Activated CD8-positive, alpha-beta memory T cell treated with anti-CD3 and anti-CD28 coated beads, Interleukin-2, amount 50 U/mL, for 48 hours (primary cell): ENCODE results near the gene ABLIM2.

ENCODE experiments used
- DNase-seq: peaks from one replicate; pipeline ENCODE4 v3.0.0-alpha.2; 2020

Gene ABLIM2

DNA sequence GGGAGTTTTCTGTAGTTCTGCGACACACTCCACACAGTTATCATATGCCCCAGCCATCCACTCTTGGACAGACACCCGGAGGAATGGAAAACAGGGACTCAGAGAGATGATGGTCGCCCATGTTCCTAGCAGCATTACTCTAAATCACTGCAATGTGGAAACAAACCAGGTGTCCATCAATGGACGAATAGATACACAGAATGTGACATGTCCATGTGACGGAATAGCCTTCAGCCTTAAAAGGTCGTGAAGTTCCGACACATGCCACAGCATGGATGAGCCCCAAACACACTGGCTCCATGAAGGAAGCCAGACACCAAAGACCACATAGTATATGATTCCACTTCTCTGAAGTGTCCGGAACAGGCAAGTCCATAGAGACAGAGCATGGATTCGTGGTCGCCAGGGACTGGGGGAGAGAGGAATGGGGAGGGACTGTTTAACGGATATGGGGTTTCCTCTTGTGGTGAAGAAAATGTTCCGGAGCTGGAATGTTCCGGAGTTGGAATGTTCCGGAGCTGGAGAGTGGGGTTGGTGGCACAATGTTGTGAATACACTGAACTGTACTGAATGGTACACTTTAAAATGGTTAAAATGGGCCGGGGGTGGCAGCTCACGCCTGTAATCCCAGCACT, 190.2 kb downstream of the ABLIM2 start:
- no peak for DNase-seq

DNA sequence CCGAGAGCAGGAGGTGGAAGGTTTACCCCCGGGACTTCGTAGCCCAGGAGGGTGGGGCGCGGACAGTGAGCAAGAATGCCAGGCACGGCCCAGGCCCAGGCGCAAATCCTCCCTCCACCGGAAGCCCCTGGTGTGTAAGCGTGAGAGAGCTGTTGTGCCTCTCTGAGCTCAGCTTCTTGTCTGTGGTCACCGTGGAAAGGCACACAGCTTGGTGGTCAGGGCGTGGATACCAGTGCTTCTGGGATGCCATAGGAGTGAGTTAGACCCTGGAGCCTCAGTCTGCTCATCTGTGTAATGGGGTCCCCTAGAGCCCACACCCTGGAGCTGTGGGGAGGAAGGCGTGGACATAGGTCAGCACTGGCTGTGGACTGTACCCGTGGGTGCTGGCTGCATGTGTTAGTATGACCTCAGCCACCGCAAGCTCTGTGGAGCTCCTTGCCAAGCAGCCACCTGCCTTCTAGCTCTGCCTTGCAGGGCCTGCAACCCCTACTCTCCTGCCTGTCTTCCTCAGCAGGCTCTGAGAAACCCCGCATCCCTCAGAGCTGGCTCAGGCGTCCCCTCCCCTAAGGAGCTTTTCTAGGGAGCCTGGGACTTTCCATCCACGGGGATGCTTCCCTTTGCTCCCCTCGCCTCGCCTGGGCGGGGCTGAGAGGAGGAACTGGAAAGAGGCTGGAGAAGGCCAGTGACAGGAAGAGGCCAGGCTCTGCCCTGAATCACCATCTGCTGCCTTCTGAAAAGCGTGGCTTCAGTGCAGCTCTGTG, 190.9 kb downstream of the ABLIM2 start:
- no peak for DNase-seq

DNA sequence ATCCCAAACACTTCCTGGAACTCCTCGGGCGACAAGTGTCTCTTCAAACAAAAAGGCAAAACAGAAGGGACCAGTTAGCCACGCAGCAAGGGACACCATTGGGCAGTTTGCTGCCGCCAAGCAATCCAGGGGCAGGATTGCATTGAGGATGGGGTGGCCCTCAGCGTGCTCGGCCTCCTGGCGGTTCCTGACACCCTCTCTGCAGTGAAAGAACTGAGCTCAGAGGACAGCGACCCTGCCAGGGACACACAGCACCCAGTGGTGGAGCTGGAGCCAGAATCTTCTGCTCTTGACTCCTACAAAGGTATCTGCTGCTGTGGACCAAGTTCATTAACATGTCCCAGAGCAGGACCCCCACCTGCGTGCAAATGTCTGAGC, 191.6 kb downstream of the ABLIM2 start:
- DNase-seq = no peak

DNA sequence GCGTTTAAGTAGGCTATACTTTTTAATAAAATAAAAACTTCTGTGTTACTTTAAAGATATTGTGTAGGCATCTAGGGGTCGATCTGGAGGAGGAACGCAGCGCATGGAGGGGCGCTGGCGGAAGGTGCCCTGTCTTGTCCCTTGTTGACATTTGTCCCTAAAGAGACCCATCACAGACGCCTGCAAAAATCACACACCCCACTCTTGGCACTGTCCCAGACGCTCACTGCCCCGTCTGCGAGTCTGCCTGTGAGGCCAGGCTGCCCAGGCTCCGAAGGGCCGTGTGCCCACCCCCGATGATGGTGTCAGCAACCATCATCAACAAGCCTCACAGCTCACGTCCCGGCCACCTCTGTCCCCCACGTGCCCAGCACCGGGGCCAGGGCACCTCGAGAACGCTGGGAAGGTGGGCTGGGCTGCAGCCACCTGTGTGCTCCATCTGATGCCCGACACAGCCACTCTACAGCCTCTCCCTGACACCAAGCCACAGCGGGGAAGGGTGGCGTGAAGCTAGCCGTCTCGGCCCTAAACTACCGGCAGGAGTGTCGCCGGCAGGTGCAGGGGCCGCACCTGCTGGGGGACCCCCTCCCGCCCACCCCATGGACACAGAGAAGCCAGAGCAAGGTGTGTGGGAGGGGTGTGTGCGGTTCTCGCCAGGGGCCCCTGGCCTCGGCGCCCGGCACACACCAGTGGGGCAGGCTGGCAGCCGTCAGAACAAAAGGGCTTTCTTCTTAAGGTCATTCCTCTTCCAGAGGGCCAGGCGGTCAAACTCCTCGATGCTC, 192.1 kb downstream of the ABLIM2 start:
- no peak for DNase-seq

- no peak for DNase-seq
These were observed 193.5 kb downstream of the ABLIM2 start for GRCh38 chr4:7964890-7965662.

- DNase-seq = no peak
These were observed 194.2 kb downstream of the ABLIM2 start for GRCh38 chr4:7964459-7964858.

- DNase-seq = no peak
These were observed 194.9 kb downstream of the ABLIM2 start for GRCh38 chr4:7963691-7964090.

- no peak for DNase-seq
These were observed 195.8 kb downstream of the ABLIM2 start for GRCh38 chr4:7962609-7963508.

DNA sequence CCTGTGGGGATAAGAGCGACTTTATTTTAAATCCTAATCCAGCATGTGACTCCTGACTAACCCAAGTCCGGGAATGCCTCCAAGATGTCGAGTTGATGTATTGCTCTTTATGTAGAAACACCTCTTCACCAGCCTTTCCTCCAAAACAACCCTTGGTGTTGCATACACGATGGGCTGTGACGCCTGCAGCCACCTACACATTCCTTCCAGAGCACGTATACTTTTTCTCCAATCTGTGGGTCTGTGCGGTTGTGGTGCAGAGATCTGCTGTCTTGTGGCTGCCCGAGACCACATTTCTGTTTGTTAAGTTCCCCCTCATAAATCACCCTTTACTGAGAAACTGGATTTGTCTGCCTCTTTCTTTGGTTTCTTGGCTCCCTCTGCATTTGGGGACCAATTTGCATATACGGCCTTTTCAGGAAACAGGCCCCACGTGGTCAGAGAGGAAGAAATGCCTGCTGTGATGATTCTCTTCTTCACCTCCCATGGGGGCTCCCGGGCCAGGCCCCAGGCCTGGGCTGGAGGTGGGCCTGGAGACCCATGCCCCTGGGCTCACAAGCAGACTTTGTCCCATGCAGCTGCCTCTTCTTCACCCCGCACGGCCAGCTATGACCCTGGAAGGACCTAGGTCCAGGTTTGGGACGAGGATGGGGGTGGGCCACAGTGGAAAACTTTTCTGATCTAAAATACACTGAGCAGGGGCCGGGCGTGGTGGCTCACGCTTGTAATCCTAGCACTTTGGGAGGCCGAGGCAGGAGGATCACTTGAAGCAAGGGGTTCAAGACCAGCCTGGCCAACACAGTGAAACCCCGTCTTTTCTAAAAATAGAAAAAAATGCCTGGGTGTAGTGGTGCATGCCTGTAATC, 197.6 kb downstream of the ABLIM2 start:
- peak; percentile 87 for DNase-seq

DNA sequence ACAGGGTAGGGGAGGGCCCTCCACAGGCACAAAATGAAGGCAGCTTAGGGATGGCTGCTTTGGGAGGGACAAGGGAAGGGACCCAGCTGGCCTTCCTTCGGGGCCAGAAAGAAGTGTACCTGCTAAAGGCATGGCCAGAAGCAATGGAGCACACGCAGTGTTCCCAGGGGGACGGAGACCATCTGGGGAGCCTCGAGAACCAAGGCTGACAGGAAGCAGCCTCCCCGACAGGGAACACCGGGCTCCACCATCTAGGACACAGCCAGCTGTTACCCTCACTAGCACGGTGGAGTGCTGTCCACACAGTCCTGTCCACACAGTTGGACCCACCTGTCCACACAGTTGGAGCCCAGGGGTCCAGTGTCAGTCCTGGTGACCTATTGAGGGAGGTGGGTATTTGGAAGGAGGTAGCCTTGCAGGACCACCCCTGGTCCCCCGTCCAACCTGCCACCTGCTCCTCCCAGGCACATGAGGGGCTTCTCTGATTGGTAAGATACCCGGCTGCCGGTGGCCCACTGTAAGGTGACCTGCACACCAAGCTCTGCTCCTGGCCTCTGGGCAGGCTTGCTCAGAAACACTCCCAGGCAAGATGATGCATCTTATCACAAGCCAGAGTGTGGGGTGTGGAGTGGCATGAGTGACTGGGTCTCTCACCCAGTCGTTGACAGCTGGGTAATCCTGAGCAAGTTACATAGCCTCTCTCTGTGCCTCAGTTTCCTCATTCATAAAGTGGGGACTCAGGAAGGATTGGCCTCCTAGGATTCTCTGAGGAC, 198.4 kb downstream of the ABLIM2 start:
- DNase-seq = peak; percentile 73

GRCh38 chr4:7959078-7959477, 199.5 kb downstream of the ABLIM2 start:
- no peak for DNase-seq

- DNase-seq = no peak
These were observed 201.5 kb downstream of the ABLIM2 start for GRCh38 chr4:7956934-7957656.

- DNase-seq = no peak
These were observed 202.3 kb downstream of the ABLIM2 start for GRCh38 chr4:7956270-7956808.

DNA sequence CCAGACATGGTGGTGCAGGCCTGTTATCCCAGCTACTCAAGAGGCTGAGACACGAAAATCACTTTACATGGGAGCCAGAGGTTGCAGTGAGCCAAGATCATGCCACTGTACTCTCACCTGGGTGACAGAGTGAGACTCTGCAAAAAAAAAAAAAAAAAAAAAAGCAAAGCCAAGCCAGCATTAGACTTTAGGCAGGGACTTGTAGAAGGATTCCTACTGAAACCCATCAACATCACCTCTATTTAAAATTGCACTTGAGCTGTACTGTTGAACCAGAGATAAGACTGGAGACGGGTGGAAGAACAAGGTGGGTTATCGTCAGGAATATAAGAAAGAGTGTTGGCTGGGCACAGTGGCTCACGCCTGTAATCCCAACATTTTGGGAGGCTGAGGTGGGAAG, 203.2 kb downstream of the ABLIM2 start:
- no peak for DNase-seq

- DNase-seq = no peak
These were observed 206.0 kb downstream of the ABLIM2 start for GRCh38 chr4:7952615-7953014.

GRCh38 chr4:7950301-7951092, 208.1 kb downstream of the ABLIM2 start:
- no peak for DNase-seq

DNA sequence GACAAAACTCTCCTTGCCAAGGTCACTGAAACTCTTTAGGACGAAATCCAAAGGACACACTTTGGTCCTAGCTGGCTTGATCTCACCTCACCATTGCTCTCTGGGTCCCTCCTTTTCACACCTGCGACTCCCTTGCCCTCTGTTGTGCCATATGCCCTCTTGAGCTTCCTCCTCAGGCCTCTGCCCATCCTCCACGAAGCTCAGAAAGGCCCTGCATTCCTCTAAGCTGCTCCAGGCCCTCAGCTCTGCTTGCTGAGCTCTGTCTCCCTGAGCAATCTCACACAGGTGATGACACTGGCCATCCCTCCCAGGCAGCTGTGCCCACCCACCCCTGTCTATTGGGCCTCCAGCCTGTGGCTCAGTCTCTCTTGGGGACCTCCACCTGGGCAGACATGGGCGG, 208.9 kb downstream of the ABLIM2 start:
- DNase-seq = no peak

DNA sequence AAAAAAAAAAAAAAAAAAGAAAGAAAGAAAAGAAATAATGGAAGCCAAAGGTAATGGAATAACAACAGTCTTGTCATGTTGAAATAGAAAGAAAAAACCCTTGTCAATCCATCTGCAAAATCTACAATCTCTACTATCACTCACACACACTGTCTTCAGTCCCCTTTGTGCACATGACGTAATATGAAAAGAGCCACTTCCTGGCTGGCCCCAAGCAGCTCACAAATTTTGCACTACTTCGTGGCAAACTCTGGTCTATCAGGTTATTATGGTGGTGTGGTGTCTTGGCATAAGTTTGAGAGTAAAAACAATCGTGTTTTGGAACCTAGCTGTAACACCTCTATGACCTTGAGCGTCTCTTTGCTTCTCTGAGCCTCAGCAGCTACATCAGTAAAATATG, 210.7 kb downstream of the ABLIM2 start:
- no peak for DNase-seq
